DMS 273 treated with DMSO at 0.1 percent for 48 hours (cell line): ENCODE measurements around the gene RAPGEF5.
A peak's percentile ranks its signal among the peaks of the same experiment; 100 is the strongest.

Experiments
- DNase-seq: peaks from one replicate; lab custom pipeline; 2025; lab: John Stamatoyannopoulos, UW

The RAPGEF5 gene

DNA sequence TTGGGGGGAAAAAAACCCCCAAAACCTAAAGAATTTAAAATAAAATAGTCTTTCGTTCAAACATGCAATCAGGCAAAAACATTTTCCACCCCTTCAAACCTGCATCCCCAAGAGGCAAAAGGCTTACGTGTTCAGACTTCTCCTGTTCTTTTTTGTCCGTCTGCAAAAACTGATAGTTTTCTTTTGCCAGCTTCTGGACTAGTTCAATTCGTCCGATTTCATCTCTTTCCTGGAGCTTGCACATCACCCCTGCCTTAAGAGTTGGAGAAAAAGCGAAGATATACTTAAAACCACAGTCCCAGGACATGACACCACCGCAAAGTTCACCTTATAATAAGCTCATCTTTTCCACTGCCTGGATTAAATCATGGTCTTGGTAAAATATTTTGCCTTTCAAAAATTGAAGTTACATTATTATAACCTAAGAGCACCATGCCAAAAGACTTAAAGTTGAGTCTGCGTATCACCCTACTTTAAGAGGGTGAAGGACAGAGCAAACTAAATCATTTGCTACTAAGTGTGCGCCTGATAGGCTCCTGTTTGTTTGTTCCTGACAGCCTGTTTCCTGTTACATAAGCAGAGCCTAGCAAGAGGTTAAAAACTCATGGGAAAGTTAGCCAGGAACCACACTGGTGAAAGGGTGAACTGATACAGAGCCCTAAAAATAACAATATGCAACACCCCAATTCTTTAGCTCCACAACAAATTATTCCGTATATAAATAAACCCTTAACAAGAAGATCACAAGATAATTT lies 137.0 kb downstream of the RAPGEF5 start:
- DNase-seq: no peak

DNA sequence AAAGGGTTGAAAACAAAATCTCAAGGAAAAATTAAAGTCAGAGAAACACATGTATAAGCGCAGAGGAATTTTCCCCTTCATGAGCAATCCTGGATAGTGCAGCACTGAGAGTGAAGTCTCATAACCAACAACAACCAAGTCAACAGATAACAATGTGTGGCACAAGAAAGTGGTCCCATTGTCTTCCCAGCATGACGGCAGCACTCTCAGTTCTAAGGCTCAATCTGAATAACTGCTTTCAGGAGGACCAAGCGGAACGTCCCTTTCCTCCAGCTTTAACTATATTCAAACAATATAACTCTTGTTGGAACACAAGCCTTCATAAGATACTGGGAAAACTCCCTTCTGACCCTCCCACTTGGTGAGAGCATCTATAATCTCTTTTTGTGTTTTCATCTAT lies 137.9 kb downstream of the RAPGEF5 start:
- DNase-seq: no peak

DNA sequence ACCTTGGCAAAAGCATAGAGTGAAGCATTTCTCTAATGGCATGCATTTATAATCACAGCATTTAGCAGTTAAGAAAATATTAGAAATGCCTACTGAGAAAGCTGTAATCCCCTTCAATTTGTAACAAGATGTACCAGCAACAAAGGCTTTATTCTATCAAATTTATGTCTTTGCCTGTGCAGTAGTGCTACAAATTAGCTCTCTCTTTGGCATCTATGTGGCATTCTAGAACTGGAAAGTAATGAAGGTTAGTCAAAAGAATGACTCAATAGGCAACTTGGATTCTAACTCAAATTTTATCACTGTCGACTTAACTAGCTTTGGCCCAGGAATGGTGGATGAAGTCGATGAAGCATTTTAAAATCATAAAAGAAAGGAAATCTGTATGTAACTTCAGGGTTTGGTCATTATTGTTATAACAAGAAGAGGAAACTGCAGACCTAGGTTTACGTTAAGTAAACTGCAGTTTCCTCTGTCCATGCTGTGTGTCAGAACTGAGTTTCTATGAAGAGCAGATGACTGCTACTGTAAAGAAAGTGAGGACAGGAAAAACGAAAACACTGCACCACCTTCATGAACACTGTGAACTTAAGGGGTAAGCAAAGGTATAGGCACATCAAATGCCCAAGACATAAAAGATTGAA lies 140.0 kb downstream of the RAPGEF5 start:
- DNase-seq: no peak

DNA sequence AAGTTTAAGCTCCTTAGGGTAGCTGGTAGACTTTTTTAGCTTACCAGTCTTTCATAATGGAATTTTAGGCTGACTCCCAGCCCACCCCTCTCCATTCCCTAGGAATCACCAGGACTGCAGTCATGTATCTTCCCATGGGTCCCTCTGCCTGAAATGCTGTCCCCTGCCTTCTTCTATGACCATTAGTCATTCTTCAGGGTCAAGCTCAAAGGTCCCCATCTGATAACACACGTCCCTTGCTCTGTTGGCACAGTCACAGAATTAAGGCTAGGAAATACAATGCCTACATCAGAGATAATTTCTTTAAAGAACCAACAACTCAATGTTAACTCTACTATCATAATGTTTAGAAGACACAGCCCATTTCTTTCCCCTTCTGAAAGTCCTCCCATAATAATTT lies 140.6 kb downstream of the RAPGEF5 start:
- no peak for DNase-seq

DNA sequence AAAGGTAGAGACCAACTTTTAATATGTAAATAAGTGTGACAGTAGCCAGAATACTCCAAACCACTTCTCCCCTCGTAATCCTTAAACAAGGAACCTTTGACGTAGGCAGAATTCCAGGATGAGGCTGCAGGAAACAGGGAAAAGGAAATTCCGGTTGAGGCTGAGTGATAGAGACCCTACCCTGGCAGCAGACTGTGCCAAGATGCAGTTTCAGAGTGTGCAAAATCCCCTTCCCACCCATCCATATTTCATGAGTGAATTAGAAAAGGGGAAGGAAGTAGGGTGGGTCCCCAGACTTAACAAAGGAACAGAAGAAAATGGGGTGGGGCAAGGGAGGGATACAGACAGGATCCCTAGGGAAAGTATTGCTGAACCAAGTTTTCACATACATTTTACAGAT lies 143.0 kb downstream of the RAPGEF5 start:
- DNase-seq: no peak

DNA sequence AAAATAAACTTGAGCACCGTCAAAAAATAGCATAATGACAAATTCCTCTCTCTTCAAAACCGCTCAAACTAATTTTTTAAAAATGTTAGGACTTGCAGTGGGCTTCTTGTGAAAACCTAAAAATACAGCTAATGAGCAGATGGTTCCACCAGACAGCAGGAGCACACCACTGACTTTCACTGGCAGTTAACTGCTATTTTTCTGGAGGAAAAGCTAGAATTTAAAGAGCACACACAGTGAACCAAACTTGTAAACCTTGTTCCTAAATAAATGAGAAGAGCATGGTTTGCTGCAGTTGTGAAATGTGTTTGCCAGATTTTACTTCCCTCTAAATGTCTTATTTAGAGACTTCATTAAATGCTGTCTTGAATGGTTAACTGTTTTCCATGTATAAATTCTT lies 143.9 kb downstream of the RAPGEF5 start:
- no peak for DNase-seq

DNA sequence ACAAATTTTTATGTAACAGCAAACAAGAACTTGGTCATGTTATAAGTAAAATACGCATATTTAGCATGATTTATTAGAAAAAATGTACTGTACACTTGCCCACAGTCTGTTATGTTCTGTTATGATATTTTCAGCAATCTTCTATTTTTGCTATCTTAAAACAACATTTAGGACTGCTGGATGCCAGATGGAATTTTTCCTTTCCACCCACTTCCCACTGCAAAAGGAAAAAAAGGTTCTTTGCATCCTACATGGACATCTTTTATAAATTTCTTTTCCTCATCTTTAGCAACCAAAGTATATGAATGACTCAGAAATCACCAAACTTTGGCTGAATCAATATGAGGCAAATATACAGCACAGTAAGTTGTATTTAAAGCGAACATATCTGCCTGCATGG lies 146.0 kb downstream of the RAPGEF5 start:
- no peak for DNase-seq

DNA sequence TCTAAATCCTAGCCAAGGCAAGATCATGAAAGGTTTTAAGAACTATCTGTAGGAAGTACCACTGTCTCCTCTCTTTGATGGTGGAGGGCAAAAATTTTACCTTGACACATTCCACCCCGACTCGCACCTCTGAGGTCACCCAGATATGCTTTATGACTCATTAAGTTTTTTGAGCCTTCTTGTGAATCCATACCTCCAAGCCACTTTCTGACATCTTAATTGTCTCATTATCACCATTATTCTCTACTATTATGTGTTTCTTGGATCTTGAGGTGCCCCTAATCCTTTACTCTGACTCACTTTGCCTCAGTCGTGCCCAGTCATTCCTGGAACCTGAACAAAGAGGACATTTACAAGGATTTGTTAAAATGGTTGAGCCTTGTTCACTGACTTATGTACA lies 146.6 kb downstream of the RAPGEF5 start:
- DNase-seq: no peak

DNA sequence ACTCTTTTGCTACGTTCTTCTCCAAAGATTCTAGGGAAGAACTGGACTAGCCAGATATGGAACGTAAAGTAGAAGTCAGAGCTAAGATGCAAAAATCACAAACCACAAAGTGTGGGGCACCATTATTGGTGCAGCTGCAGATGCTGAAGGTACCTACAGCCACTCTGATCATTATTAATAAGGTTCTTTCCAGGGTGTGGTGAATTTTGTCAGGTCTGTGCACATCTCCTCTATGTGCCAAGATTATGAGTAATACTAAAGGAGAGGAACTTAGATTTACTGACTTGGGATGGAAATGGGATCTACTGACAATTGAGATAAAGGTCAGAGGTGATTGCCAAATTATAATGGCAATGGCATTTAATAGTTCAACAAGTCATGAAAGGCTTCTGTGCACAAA lies 148.2 kb downstream of the RAPGEF5 start:
- DNase-seq: no peak

DNA sequence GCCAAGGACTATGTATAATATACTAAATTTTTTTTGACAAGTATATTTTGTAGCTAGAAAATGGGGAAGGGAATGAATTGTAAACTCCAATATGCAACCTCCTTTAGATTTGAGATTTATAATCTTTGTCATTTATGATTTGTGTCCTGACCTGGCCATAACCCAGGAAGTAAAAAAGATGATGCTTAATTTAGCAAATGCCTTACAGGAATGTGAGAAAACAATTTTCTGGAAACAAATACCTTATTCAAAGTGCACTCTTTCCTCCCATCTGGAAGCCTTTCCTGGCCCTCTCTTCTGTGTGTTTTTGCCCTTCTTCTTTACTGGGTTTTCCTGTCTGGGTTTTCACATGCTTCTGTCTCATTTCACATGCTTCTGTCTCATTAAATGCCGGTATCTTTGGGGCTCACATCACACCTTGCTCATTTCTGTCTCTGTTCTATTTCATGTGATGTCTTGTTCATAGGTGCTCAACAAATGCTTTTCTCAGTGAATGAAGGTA lies 149.2 kb downstream of the RAPGEF5 start:
- DNase-seq: no peak

DNA sequence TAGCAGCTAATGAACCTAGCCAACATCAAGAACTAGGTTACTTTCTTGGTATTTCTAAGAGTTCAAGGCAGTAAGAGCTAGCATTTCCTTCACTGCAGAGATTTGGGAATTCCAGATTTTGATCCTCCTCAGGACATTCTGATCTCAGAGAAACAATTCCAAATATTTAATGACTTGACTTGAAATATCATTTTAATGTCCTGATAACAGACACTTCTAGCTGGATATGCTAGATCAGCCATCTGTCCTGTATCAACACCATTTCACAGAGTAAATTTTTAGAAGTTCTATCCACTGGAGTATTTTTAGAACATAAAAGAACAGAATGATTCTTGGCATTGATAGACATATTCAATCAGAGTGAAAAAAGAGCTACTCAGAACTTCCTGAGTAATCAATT lies 151.3 kb downstream of the RAPGEF5 start:
- DNase-seq: no peak

DNA sequence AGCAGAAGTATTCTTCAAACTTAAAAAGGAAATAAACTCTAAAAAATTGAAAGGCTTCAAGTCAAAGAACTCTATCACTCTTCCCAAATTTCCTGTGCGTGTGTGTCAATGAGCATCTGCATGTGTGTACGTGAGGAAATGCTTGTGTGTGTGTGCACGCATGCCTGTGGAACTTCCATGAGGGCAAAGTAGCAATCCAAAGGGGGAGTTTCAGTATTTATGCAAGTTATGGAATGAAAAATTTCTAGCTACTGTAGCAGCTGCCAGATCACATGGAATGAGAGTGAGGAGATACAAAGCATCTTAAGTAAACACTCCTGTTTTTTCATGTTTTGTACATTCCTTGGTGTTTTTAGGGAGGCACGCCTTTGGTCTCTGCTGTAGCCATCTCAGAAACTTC lies 152.6 kb downstream of the RAPGEF5 start:
- DNase-seq: no peak

DNA sequence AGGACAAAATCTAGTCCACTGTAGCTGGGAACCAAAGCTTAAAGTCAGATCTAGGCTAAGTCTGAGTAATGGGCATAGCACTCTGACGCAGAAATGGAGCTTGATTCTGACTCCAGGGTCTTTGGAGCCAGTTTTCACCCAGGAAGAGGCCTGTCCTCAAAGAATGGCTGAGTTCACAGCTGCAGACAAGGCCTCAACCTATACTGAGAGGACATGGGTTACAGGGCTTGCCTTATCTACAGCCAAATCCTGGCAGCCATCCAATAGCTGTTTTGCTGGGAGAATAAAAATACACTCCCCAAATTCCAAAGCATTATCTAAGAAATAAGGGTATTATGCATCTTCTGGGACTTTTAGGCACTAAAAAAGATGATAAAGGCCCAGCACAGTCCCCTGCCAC lies 154.8 kb downstream of the RAPGEF5 start:
- no peak for DNase-seq

DNA sequence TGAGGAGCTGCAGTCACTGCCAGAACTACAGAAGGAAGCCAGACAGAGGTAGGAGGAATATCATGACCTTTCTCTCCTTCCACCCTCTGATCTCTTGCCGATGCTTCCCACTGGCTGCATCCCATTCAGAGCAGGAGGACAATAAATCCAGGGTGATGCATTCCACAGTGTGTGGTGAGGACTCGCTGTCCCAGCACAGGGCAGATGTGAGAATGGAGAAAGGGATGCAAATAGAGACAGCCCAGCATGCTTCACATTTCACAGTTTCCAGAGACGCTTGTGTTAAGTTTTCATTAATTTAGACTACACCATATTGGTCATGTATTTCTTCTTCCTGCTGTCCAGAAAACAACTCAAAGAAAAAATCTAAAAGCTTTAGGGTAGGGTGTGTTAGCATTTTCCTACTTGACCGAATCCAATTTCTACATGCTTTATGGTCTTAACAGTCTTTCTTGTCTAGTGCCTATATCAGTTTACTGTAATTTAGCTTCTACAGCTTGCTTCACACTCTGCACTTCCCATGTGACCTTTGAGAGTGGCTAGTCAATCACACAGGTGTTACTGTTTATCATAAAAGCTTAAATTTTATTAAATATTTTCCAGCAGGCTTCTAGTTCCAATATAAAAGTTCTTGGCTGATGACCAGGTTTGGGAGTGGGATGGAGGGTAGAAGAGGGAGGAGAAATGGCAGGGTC lies 155.6 kb downstream of the RAPGEF5 start:
- DNase-seq: no peak

DNA sequence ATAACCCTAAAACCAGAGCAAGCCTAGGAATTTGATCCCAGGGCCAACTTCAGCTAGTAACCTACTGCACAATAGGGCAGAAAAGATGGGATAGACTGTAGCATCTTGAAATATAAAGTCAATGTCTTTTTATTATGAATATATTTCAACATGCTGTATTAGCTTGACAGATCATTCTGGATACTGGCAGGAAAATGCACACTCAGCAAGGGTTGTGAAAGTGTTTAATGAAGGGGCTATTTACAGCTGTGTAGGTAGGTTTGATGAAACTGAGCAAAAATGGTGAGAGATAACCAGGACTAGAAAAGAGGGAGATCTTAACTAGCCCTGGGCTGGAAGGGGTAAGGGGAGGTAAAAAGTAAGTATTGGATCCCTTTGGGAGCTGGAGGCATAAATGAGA lies 156.2 kb downstream of the RAPGEF5 start:
- DNase-seq: no peak

DNA sequence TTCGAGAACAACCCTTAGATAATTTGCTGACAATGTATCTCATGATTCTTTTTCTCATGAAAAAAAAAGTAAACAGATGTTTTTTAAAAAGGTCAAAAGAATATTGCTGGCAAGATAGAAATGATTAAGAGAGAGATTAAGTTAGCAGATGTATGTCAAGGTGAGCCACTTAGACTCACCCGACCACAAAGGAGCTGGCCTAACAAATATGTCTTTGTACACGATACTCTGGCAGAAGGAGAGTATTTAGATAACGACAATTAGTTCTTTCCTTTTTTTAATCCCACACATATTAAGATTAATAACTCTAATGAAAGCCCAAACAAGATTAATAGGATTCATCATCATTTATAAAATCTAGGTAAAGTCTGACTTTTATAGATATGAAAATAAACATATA lies 156.7 kb downstream of the RAPGEF5 start:
- no peak for DNase-seq

DNA sequence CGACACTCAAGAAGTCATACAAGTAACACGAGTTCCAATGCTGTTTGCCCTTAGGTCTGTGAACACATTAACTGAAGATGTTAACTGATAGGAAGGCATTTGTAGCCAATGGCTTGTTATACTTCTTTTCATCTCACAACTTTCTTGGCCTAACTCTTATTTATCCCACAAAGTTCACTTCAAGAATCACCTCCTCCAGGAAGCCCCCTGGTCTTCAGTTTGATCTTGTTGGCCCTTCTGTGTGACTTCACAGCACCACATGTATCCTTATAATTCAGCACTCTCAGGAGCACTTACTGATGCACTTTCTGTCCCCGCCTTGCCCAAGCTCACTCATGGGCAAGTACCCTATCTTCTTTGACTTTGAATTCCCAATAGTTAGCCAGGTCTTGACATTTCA lies 159.6 kb downstream of the RAPGEF5 start:
- DNase-seq: no peak

DNA sequence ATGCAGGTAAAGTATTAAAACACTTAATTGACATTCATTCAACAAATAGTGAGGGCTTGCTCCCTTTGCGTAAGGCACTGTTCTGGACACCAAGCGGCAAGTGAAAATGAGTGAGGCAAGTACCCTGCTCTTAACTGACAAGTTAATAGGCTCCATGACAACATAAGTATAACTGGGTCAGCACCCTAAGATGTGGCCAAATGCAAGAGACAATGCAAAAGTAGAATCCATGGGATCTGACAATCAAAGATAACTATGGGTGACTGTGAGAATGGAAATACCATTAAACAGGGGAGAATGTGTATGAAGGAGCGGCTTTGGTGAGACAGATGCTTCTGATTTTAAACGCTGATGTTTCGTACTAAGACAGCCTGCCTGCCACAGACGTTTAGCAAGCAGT lies 160.5 kb downstream of the RAPGEF5 start:
- DNase-seq: no peak

DNA sequence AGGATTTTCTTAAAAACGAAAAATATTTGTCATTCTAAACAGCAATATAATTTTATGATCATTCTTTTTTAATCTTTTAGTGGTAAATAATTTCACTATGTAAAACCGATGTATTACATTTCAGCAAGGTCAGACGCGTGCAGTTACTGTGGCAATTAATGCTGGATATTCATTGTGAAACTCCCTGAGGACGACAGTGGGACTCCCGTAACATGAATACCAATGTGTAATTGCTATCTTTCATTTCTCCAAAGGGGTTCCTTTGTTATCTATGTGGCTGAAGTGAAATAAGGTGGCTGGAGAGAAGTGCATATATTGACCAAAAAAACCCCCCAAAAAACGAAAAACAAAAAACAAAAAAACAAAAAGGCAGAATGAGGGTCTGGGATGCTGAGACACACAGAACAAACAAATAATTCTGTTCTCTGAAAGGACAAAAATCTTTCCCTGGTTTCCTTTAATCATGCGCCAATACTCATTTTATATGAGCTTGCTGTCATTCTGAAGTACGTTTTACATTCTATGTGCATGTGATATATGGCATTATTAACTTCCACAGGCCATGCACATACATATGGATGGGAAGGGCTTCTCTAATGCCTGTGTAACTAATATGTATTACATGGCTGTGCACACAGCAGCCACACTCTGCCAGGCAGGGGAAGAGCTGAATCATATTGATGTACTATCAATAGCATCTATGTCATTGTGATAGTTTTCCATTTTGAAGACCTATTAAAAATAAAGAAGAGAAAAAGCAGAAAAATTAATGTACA lies 161.4 kb downstream of the RAPGEF5 start:
- DNase-seq: no peak

DNA sequence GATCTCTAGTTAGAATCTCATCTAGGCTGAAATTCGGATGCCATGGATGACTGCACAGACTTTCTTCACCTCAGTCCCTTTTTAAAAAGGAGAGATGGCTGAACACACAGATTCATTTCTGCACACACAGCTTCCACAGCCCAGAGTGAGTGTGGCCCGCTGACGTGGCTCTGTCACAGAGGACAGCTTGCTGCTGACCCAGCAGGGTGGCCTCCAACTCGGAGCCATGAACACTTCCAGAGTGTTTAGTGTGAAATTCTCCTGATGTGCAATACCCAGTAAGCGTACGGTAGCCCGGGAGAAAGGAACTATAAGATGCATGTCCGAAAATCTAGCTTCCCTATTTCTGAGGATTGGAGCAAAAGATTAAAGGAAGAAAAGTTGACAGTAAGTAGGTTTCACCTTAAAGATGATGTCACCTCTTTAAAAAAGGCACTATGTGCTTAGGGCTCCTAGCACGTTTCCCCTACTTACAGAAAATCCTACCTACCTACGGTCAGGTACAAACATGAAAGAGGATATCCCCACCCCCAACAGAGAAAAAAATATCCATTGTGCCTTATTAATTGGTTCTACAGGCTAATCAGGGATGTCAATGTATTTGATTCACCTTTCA lies 162.2 kb downstream of the RAPGEF5 start:
- no peak for DNase-seq

DNA sequence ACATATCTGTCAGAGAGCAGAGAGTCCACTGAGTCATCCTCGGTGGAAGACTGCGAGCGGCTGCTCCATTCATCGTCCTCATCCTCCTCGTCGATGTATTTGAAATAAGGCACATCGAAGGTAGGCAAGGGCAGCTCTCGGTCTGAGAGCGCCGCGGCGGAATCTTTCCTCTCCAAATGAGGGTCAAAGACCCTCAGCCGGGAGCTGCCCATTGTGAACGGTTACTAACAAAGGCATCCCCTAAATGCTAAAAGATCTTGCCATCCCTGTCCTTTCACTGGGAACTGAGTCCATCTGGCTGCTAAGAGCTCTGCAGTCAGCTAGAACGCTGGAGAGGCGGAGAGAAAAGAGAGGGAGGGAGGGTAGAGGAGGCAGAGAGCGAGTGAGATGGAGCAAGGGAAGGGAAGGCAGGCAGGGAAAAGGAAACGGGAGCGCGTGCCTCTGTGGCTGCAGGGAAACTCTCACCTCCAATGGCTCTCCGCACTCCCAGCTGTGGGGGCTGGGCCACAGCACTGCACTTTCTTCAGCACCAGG lies 163.4 kb downstream of the RAPGEF5 start:
- peak; percentile 96 for DNase-seq

DNA sequence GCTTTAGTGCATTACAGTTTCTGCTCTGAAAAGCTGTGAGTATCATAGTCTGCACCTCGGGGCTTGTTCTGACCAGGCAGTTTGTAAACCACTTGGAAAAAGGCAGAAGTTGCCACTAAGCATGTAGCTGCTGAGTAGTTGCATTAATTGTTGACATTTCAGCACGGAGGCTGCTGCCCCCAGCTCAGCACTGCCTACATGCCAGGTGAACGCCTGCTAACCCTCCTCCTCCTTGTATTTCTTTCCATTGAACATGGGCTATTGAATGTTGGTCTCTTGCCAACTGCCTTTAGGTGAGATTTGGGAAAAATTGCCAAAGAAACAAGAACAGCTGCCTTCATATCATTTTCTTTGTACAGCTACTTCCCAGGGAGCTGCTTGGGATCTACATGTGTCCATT lies 164.2 kb downstream of the RAPGEF5 start:
- DNase-seq: peak; percentile 47
